ENCODE data around the gene MRTFB. TPM values are rescaled to one million over a fixed set of nuclear protein-coding genes. Genes with fewer than 3 reads are reported as not detected.
A peak's percentile ranks its signal among the peaks of the same experiment; 100 is the strongest.

The MRTFB gene
- total and polyA plus RNA-seq, 2 of the 13 experiments (the other 11 are each of a cell fraction or from before 2014, with no cell fraction given): 11.4 to 14.0 TPM

DNA sequence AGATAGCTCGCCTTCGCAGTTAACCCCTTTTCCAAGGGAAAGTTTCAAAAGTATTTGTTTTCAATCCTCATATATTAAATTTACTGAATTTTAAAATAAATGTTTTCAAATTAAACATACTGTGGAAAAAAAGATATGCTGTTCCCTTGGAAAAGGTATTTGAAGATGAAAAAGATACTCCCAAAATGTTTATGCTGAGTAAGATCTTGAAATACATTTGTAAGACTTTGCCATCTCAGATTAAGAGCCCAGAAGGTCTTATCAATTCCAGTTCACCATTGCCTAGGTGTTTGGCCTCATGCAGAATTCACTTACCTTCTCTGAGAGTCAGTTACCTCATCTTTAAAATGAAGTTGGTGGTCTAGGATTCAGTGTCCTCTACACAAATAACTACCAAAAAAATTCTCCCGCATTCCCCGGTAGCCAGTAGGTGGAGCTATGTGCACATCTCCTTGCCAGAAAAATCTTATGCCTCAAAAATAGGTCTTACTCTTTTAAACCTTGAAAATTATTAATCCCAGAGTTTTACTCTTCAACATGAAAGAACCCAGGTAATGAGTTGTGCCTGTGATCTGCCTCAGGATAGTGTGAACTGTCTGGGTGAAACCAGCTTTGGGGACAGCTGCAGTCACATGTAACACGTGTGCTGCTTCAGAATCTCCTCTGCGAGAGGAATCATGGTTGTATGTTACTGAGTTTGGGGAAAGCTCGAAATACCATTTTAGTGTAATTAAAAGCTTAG lies 178.3 kb downstream of the MRTFB start (continued):
- TF ChIP-seq, protein P1, sequence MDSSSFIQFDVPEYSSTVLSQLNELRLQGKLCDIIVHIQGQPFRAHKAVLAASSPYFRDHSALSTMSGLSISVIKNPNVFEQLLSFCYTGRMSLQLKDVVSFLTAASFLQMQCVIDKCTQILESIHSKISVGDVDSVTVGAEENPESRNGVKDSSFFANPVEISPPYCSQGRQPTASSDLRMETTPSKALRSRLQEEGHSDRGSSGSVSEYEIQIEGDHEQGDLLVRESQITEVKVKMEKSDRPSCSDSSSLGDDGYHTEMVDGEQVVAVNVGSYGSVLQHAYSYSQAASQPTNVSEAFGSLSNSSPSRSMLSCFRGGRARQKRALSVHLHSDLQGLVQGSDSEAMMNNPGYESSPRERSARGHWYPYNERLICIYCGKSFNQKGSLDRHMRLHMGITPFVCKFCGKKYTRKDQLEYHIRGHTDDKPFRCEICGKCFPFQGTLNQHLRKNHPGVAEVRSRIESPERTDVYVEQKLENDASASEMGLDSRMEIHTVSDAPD (CRISPR knock-in tag; IDR thresholded peaks at IDR 0.05): no peak
- TF ChIP-seq IRF2 (CRISPR knock-in tag; IDR thresholded peaks at IDR 0.05) (0 out of 2 replicates have a peak, but pooled peaks have one; percentile 32), PITX1 (CRISPR knock-in tag; IDR thresholded peaks at IDR 0.05) (no peak)

DNA sequence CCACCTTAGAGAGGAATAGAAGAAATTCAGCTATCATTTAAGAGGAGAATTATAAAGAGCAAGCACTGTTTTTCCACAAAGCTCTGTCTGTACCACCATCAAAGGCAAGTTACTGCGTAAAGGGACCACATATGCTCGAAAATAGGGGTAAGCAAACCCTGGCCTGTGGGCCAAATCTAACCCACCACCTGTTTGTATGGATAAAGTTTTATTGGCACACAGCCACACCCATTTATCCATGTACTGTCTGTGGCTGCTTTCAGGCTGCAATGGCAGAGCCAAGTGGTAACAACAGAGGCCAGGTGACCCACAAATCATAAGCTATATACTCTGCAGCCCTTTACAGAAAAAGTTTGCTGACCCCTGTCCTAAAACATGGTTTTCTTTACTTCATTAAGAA lies 180.3 kb downstream of the MRTFB start:
- H3K4me2 ChIP-seq (ENCODE audit: low read depth, low read length): no peak overlapping the region
- 0 out of 2 replicates have a peak, but pooled peaks cover 4% of the 10 kb centered on the region for H4K20me1 ChIP-seq (ENCODE audit: insufficient read depth, low read length)
- FAIRE-seq (no peak), ATAC-seq (no peak), DNase-seq (ENCODE audit: low spot score) (no peak)
- H3K9ac ChIP-seq (ENCODE audit: insufficient read depth, low read depth, low read length): no peak overlapping the region
- no peaks in the 10 kb centered on the region for H3K9me3 ChIP-seq (ENCODE audit: low read length)
- ChIA-PET POLR2A (no interaction called here), CTCF (ENCODE audit: low intra/inter-chr PET ratio, low total read pairs) (no interaction called here)
- H2AFZ ChIP-seq (ENCODE audit: low read length): no peak overlapping the region
- TF ChIP-seq KDM3A (CRISPR knock-in tag; IDR thresholded peaks at IDR 0.05; ENCODE audit: low read depth): no peak
- TF ChIP-seq ZNF331 (CRISPR knock-in tag; IDR thresholded peaks at IDR 0.05): no peak
- TF ChIP-seq, protein P2, sequence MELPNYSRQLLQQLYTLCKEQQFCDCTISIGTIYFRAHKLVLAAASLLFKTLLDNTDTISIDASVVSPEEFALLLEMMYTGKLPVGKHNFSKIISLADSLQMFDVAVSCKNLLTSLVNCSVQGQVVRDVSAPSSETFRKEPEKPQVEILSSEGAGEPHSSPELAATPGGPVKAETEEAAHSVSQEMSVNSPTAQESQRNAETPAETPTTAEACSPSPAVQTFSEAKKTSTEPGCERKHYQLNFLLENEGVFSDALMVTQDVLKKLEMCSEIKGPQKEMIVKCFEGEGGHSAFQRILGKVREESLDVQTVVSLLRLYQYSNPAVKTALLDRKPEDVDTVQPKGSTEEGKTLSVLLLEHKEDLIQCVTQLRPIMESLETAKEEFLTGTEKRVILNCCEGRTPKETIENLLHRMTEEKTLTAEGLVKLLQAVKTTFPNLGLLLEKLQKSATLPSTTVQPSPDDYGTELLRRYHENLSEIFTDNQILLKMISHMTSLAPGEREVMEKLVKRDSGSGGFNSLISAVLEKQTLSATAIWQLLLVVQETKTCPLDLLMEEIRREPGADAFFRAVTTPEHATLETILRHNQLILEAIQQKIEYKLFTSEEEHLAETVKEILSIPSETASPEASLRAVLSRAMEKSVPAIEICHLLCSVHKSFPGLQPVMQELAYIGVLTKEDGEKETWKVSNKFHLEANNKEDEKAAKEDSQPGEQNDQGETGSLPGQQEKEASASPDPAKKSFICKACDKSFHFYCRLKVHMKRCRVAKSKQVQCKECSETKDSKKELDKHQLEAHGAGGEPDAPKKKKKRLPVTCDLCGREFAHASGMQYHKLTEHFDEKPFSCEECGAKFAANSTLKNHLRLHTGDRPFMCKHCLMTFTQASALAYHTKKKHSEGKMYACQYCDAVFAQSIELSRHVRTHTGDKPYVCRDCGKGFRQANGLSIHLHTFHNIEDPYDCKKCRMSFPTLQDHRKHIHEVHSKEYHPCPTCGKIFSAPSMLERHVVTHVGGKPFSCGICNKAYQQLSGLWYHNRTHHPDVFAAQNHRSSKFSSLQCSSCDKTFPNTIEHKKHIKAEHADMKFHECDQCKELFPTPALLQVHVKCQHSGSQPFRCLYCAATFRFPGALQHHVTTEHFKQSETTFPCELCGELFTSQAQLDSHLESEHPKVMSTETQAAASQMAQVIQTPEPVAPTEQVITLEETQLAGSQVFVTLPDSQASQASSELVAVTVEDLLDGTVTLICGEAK (IDR thresholded peaks at IDR 0.05): peak; percentile 57; the same call in 1 of the 2 replicates
- TF ChIP-seq, protein P2 (CRISPR knock-in tag; IDR thresholded peaks at IDR 0.05): peak; percentile 98
- no peak for TF ChIP-seq MYNN (CRISPR knock-in tag; IDR thresholded peaks at IDR 0.05; ENCODE audit: low read depth)
- no peak for TF ChIP-seq SMAD3 (CRISPR knock-in tag; IDR thresholded peaks at IDR 0.05)
- no peaks in the 10 kb centered on the region for H3K27me3 ChIP-seq (ENCODE audit: control insufficient read depth in 1 of 2, insufficient read depth in 2 of 2, low read length in 2 of 2)
- H3K79me2 ChIP-seq (ENCODE audit: insufficient read depth, low read length): no peaks in the 10 kb centered on the region
- H3K27ac ChIP-seq (ENCODE audit: extremely low read length, insufficient read depth, low read length): no peak overlapping the region
- no peaks in the 10 kb centered on the region for H3K4me1 ChIP-seq (ENCODE audit: insufficient read depth, low read length)
- in situ Hi-C loops (cut with HindIII; ENCODE audit: extremely low pct_ligation_motif_present, low pct_unique_long_range_greater_than_20kb) (loop anchor here (10.0 kb wide), 1 partner anchor 327 kb away; the partner anchor contains the start of gene ERCC4), intact Hi-C loops (cut with micrococcal nuclease; ENCODE audit: unreplicated experiment) (no loop called here)
- 89% methylated on average over 2 of the region's 2 CpGs for WGBS (ENCODE audit: low lambda C conversion rate)
- H3K4me3 ChIP-seq (replicated peaks in 1 of 3; ENCODE audit: insufficient read depth in 1 of 3, low read depth in 2 of 3, low read length in 3 of 3): no peak overlapping the region
- peaks cover 34 to 72% of the 10 kb centered on the region in 2 experiments for H3K36me3 ChIP-seq (replicated peaks in 1 of 2; ENCODE audit: control insufficient read depth in 1 of 2, insufficient read depth in 2 of 2, low read length in 2 of 2)
- BruUV-seq (replicated peaks): no TSS peak

Measured in HepG2 (cell line).